ENCODE data around the gene SYNC. TPM values are rescaled to one million over a fixed set of nuclear protein-coding genes. Genes with fewer than 3 reads are reported as not detected.

Gene SYNC
- total and polyA plus RNA-seq, 2 donors: 13.3 to 22.4 TPM

DNA sequence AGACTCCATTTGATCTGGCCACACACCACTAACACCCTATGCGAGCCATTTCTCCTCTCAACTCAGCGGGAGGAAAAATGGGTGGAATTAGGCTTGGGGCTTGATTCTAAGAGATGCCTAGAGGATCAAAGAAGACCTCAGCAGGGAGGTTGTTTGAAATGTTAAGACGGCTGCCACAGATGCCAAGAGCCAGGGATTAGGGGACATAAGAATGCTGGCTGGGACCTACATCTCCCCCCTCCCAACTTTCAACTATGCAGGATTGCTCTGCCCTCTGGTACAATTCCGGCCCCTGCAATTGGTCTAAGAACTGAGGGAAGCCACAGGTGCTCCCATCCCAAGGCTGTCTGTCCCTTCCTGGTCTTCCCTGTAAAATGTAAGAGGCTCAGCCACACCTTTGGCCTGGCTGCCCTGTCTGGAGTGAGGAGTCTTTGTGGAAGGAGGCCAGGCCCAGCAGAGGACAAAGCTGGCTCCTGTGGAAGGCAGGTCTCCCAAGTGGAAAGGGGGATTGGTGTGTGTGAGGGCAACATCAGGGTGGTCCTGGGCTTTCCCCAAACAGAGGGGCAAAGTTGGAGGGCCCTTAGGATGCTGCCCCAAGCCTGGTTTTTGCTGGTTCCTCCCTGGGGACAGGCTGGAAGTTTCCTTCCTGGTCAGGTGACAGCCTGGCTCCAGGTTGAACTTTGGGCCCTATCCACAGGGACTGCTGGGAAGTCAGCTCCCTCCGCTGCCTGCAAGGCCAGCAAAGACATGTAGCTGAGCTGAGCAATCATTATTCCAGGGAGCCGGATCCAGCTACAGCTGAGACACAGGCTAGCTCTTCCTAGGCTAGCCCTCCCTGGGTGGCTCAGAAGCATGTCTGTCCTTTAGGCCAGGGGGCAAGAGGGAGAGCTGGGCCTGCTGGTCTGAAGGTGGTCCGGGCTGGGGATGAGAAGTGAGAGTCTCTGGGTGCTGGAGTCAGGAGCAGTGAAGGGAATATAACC, 34.5 kb upstream of the SYNC start:
- H3K27ac ChIP-seq (ENCODE audit: low read depth): no peak overlapping the region
- H3K36me3 ChIP-seq (ENCODE audit: insufficient read depth): no peaks in the 10 kb centered on the region
- DNase-seq (ENCODE audit: extremely low spot score): no peak
- 86% methylated on average over 7 of the region's 7 CpGs for WGBS
- H3K4me3 ChIP-seq (ENCODE audit: low read depth, low read length): no peak overlapping the region
- H3K4me1 ChIP-seq (ENCODE audit: insufficient read depth): no peaks in the 10 kb centered on the region

DNA sequence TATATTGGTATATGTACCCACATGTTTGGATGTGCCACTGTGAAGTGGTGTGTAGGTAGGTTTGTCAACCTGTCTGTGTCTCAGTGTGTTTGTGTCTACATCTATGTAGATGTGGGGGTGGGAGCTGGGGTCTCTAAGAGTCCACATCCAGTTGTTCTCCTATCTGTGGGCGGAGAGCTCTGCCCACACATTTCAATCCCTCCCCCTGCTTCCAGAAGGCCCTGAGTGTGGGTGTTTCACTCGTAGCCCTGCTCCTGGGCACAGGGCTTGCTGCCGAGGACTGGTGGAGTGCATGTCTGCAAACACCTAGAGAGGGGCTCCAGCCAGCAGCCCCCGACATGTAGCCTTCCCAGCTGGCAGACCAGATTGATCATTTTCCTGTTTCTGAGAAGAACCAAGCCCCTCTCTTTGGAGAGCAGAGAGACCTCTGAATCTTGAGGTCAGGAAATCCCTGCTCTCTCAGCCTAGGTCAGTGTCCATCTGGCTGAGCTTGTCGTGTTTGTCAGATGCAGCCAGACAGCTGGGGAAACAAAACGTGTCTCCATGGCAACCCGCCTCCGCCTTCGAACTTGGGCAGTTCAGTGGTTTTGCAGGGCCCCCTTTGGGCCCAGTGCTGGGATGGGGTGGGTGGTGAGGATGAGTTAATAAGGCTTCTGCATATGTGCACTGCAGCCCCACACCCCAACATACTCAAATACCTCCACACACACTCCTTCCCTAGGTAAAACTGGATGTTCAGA, 31.2 kb upstream of the SYNC start:
- H3K4me3 ChIP-seq (ENCODE audit: low read depth, low read length): no peak overlapping the region
- 62% methylated on average over 9 of the region's 9 CpGs for WGBS
- no peak overlapping the region for H3K27ac ChIP-seq (ENCODE audit: low read depth)
- no peaks in the 10 kb centered on the region for H3K36me3 ChIP-seq (ENCODE audit: insufficient read depth)
- H3K4me1 ChIP-seq (ENCODE audit: insufficient read depth): no peaks in the 10 kb centered on the region
- DNase-seq (ENCODE audit: extremely low spot score): no peak

DNA sequence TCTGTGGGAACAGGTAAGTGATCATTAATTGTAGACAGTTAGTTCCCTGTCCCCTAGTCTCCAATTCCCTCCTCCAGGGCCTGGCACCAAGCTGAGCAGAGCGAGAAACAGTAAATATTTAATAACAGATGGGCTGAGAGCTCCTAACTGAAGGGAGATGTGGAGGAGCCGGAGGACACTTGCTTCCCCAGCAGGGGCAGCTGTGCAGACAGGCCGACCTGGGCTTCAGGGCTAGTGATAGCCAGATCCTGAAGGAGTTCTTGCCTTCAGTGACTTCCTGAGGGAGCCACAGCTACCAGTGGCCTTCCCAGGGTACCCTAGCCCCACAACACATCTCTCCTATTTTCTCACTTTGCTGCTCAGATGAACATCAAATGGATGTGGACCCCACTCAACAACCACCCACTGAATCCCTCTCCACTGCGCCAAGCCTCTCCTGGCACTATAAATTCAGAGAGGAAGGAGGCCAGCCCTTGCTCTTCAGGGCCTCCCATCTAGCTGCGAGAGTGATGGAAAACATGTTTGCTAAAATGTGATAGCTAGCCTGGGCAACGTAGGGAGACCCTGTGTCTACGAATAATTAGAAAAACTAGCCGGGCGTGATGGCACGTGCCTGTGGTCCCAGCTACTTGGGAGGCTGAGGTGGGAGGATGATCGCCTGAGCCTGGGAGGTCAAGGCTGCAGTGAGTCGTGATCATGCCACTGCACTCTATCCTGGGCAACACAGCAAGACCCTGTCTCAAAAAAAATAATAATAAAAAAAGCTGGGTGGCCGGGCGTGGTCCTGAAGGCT, 26.9 kb upstream of the SYNC start:
- WGBS: 79% methylated on average over 14 of the region's 14 CpGs
- no peak for DNase-seq (ENCODE audit: extremely low spot score)
- Histone ChIP-seq H3K27ac (ENCODE audit: low read depth) (no peak overlapping the region), H3K4me3 (ENCODE audit: low read depth, low read length) (no peak overlapping the region), H3K36me3 (ENCODE audit: insufficient read depth) (no peaks in the 10 kb centered on the region), H3K4me1 (ENCODE audit: insufficient read depth) (peaks cover 2% of the 10 kb centered on the region)

DNA sequence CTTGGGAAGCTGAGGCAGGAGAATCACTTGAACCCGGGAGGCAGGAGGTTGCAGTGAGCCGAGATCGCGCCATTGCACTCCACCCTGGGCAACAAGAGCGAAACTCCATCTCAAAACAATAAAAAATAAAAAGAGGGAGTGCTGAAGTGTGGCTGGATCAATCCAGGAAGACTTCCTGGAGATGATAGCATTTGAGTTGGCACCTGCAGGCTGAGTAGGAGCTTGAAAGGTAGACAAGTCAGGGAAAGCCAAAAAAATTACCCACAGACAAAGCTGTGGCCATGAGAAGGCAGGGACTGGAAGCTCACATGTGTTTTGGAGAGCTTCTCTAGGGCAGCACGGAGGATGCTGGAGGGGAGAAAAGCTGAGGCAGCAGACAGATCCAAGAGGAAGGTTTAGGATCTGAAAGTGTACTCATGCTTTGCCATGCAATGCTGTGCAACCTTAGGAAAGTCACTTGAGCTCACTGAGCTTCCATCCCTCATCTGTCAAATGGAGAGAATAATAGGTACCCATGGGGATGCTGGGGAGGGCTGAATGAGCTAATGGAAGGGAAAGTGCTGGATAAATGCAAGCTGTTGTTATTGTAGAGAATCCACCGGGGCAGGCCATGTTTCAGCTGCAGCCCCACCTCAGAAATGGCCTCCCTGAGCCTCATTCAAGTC, 26.0 kb upstream of the SYNC start:
- peaks cover 2% of the 10 kb centered on the region for H3K4me1 ChIP-seq (ENCODE audit: insufficient read depth)
- H3K36me3 ChIP-seq (ENCODE audit: insufficient read depth): no peaks in the 10 kb centered on the region
- H3K27ac ChIP-seq (ENCODE audit: low read depth): no peak overlapping the region
- no peak overlapping the region for H3K4me3 ChIP-seq (ENCODE audit: low read depth, low read length)
- no peak for DNase-seq (ENCODE audit: extremely low spot score)
- 87% methylated on average over 7 of the region's 7 CpGs for WGBS

DNA sequence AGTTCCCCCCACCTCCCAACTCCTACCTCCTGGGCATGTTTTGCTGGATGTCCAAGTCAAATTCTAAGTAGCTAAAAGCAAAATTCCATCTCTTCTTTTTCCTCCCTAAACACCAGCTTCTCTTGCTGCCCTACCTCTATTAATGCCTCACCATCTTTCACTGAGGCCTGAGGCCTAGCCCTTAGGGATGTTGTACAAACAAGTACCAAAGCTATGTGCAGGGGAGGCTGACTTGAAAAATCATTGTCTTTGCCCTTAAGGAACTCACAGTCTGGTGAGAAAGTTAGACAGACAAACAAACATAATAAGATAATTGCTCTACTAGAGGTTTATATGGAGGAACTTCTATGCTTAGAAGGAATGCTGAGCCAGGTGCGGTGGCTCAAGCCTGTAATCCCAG, 25.3 kb upstream of the SYNC start:
- Histone ChIP-seq H3K4me1 (ENCODE audit: insufficient read depth) (peaks cover 2% of the 10 kb centered on the region), H3K27ac (ENCODE audit: low read depth) (no peak overlapping the region), H3K36me3 (ENCODE audit: insufficient read depth) (no peaks in the 10 kb centered on the region), H3K4me3 (ENCODE audit: low read depth, low read length) (no peak overlapping the region)
- WGBS: 100% methylated on average over 1 of the region's 1 CpG
- no peak for DNase-seq (ENCODE audit: extremely low spot score)

DNA sequence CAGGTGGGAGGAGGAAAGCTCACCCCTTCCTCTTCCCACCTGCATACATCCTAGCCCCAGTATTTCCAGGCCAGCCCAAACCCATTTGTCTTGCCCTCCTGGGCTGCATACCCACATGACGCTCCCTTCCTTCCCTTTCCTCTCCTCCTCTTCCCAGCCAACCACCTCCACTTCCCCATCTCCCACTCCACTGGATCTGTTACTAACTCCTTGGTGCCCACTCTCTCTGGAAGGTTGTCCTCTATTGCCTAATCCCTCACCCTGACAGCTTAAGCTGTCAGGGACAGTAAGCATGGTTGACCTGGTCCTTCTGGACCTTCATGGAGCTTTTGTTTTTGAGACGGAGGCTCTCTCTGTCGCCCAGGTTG, 23.0 kb upstream of the SYNC start:
- WGBS: 95% methylated on average over 3 of the region's 3 CpGs
- no peak overlapping the region for H3K27ac ChIP-seq (ENCODE audit: low read depth)
- DNase-seq (ENCODE audit: extremely low spot score): no peak

DNA sequence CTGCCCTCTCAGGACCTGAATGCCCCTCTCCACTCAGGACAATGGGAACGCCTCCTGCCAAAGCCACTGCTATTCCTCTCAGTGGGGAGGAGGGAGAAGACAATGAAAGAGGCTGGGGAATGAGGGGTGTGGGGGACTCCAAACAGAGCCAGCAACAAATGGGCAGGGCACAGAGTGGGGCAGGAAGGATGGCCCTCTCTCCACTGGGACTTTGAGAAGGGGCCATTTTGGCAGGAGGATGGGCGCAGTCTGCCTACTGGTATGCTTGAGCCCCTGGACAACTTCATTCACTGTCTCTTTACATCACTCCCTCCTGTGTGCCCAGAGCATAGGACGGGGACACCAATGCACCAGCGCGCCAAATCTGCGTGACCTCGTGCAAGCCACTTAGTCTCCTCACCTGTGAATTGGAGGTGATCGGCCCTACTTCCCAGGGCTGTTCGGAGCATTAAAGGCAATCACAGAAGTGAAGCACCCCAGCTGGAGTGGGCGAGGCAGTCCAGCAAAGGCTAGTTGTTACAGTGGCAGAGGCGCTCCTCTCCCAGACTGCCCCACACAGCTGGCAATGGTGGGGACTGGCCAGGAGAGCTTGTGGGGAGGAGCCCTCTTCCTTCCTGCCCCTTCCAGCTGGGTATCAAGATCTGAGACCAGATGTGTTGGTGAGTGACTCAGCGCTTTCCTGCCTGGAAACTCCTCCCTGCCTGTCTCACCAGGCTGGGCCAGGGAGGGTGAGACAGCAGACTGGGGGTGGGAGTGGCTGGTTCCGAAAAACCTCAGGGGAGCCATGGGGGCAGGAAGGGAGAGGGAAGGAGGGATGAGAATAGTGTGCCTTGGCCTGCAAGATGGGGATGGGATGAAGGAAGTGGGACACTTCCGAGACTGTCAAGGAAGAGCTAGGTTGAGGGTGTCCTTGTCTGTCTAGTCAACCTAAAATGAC, 22.4 kb upstream of the SYNC start:
- DNase-seq (ENCODE audit: extremely low spot score): no peak
- Histone ChIP-seq H3K27ac (ENCODE audit: low read depth) (no peak overlapping the region), H3K4me1 (ENCODE audit: insufficient read depth) (peaks cover 2% of the 10 kb centered on the region), H3K36me3 (ENCODE audit: insufficient read depth) (no peaks in the 10 kb centered on the region), H3K4me3 (ENCODE audit: low read depth, low read length) (no peak overlapping the region)
- 55% methylated on average over 14 of the region's 14 CpGs for WGBS

More for the DNA sequence above, 23.0 kb upstream of the SYNC start:
- Histone ChIP-seq H3K36me3 (ENCODE audit: insufficient read depth) (no peaks in the 10 kb centered on the region), H3K4me3 (ENCODE audit: low read depth, low read length) (no peak overlapping the region), H3K4me1 (ENCODE audit: insufficient read depth) (peaks cover 2% of the 10 kb centered on the region)

DNA sequence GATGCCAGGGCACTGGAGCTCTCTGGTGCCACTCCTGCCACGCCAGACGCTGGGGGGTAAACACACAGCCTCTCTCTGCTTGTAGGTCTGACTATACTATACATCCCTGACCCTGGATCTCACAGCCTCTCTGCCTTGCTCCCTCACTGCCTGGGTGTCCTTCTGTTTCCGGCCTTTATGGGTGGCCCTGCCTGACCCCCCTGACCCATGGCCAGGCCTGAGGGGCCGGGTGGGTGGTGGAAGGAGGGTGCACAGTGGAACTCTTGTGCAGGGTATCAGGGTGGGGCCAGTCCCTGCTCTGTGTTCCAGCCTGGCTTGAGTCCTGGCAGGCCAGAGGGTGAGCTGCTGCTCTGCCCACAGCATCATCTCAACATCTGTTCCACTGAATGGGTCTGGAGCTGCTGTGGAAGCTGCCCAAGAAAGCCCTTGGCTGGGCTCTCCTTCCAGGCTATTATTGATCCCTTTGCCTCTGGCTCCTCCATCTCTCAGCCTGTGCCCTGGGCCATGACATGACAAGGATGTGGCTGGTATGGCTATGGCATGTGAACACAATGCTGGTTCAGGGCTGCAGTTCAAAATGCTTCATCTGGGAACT, 17.2 kb upstream of the SYNC start:
- H3K4me1 ChIP-seq (ENCODE audit: insufficient read depth): no peaks in the 10 kb centered on the region
- DNase-seq (ENCODE audit: extremely low spot score): no peak
- H3K27ac ChIP-seq (ENCODE audit: low read depth): no peak overlapping the region
- H3K36me3 ChIP-seq (ENCODE audit: insufficient read depth): no peaks in the 10 kb centered on the region
- 87% methylated on average over 4 of the region's 4 CpGs for WGBS
- no peak overlapping the region for H3K4me3 ChIP-seq (ENCODE audit: low read depth, low read length)

DNA sequence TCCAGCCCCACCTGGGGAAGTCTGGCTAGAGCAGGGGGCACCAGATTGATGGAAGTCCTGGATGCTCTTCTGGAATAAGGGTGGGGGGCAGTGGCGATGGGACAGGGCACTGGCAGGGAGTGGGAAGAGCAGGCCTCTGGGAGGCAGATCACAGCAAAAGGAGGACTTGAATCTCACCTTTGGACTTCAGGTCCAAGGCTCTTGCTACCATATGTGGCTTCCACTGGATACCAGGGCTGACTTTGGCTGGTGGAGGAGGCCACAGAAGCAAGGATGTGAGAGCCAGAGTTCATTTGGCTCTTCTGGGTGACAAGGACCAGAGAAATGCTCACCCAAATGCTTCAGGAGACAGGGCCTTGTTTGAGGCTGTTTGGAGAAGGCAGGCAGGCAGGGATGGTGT, 16.0 kb upstream of the SYNC start:
- H3K27ac ChIP-seq (ENCODE audit: low read depth): no peak overlapping the region
- H3K36me3 ChIP-seq (ENCODE audit: insufficient read depth): no peaks in the 10 kb centered on the region
- 100% methylated on average over 1 of the region's 1 CpG for WGBS
- H3K4me3 ChIP-seq (ENCODE audit: low read depth, low read length): no peak overlapping the region
- no peaks in the 10 kb centered on the region for H3K4me1 ChIP-seq (ENCODE audit: insufficient read depth)
- no peak for DNase-seq (ENCODE audit: extremely low spot score)

DNA sequence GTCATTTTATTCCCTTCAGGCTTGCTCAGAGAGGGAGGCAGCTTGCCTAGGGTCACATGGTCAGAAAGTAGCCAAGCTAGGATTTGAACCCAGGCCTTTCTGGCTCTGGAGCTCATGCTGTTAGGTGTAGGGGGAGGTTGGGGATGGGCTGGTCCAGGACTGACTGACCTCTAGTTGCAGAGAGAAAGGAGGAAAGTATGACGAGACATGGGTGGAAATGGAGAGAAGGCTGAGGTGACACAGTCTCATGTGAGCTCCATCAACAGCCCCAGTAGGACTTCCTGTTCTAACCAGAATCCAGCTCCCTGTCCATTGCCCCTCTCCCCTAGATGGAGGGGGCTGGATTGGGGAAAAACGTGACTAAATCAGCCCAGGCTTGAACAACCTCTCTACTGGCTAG, 15.5 kb upstream of the SYNC start:
- Histone ChIP-seq H3K27ac (ENCODE audit: low read depth) (no peak overlapping the region), H3K4me3 (ENCODE audit: low read depth, low read length) (no peak overlapping the region), H3K4me1 (ENCODE audit: insufficient read depth) (no peaks in the 10 kb centered on the region), H3K36me3 (ENCODE audit: insufficient read depth) (no peaks in the 10 kb centered on the region)
- 73% methylated on average over 2 of the region's 2 CpGs for WGBS
- DNase-seq (ENCODE audit: extremely low spot score): no peak

DNA sequence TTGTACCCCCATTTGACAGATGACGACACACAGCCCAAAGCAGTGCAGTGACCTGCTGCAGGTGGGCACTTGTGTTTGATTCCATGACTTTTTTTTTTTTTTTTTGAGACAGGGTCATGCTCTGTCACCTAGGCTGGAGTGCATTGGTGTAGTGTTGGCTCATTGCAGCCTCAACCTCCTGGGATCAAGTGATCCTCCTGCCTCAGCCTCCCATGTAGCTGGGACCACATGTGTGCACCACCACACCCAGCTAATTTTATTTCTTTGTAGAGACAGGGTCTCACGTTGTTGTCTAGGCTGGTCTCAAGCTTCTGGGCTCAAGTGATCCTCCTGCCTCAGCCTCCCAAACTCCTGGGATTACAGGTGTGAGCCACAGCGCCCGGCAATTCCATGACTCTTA, 14.9 kb upstream of the SYNC start:
- no peak overlapping the region for H3K4me3 ChIP-seq (ENCODE audit: low read depth, low read length)
- no peak overlapping the region for H3K27ac ChIP-seq (ENCODE audit: low read depth)
- 93% methylated on average over 4 of the region's 4 CpGs for WGBS
- H3K4me1 ChIP-seq (ENCODE audit: insufficient read depth): no peaks in the 10 kb centered on the region
- no peaks in the 10 kb centered on the region for H3K36me3 ChIP-seq (ENCODE audit: insufficient read depth)
- DNase-seq (ENCODE audit: extremely low spot score): no peak
